Endometrial microvascular endothelial cells (primary cell): ENCODE data around the gene FOLR2. TPM values are rescaled to one million over a fixed set of nuclear protein-coding genes. Genes with fewer than 3 reads are reported as not detected.
"Not testable (repeated sequence)": the region's sequence is repeated elsewhere in the genome, so short reads cannot be mapped to it uniquely, and the experiment has no call there.

ENCODE experiments used
- in situ Hi-C: cut with HindIII; loops from 2 replicates; pipeline ENCODE4 v1.10.0; 2017; ENCODE audit warnings: low sequenced_read_pairs, low pct_unique_long_range_greater_than_20kb; ENCODE audit errors: inconsistent ontology term
- total RNA-seq: library from RNA; depleted of rRNA; stranded (reverse); fragments of >200 nt; gene quantifications from one replicate; pipeline ENCODE4 v1.2.3, GENCODE V29; 2015; ENCODE audit errors: inconsistent ontology term

FOLR2 gene
- total RNA-seq, 1 donor from 2014 or later: not detected

DNA sequence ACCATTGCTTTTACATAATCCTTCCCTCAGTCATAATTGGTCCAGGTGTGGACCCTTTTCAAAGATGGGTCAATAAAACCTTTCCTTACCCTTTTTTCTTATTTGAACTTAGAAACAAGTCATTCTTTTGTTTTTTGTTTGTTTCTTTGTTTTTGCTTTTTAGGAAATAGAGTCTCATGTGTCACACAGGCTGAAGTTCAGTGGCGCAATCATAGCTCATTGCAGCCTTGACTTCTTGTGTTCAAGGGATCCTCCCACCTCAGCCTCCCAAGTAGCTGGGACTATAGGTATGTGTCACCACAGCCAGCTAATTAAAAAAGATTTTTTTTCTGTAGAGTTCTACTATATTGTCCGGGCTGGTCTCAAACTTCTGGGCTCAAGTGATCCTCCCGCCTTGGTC lies 36.8 kb downstream of the FOLR2 start:
- in situ Hi-C loops: no loop called here

GRCh38 chr11:72254299-72254993 lies 37.9 kb downstream of the FOLR2 start:
- in situ Hi-C loops: no loop called here

GRCh38 chr11:72257570-72257969 lies 41.0 kb downstream of the FOLR2 start:
- in situ Hi-C loops: no loop called here

GRCh38 chr11:72259490-72259889 lies 42.9 kb downstream of the FOLR2 start:
- in situ Hi-C loops: no loop called here

DNA sequence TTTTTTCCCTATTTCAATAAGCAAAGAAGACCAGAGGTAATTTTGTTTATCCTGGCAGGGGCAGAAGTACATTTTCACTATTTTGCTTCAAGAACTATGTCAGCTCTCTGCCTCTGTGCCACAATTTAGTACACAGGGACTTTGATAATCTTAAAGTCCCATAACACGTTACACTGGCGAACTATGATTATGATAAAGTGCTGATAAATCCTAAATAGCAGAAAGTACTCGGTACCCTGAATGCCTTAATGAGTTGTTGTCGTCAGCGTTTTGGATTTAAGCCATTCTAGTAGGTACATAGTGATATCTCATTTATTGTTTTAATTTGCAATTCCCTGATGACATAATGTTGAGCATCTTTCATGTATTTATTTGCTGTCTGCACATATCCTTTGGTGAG lies 44.0 kb downstream of the FOLR2 start:
- in situ Hi-C loops: no loop called here

DNA sequence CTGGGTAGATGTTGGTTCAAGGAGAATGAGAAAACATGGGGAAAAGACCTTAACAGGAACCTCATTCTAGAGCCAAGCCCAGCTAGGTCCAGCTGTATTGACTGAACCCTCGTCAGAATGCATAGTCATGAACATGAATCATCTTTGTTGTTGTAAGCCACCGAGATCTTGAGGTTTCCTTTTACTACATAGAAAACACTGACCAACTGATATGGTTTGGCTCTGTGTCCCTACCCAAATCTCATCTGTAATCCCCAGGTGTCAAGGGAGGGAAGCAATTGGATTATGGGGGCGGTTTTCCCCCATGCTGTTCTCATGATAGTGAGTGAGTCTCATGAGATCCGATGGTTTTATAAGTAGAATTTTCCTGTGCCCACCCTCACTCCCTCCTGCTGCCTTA lies 46.8 kb downstream of the FOLR2 start:
- in situ Hi-C loops: no loop called here

GRCh38 chr11:72265951-72266350 lies 49.4 kb downstream of the FOLR2 start:
- in situ Hi-C loops: no loop called here

- in situ Hi-C loops: not testable (repeated sequence)
Measured at GRCh38 chr11:72266960-72267359, 50.4 kb downstream of the FOLR2 start.

GRCh38 chr11:72267956-72268617 lies 51.5 kb downstream of the FOLR2 start:
- in situ Hi-C loops: no loop called here

Other genes with a start within 250 kb of the FOLR2 start
- 8.8 TPM for gene IL18BP, start 217.9 kb upstream of the FOLR2 start, total RNA-seq
- 112 TPM for gene NUMA1, start 136.3 kb upstream of the FOLR2 start, total RNA-seq
- gene LRRC51, start 135.9 kb upstream of the FOLR2 start, total RNA-seq: 1.1 TPM
- 138 TPM for gene LAMTOR1, start 113.5 kb upstream of the FOLR2 start, total RNA-seq
- not detected for gene TOMT, start 110.9 kb upstream of the FOLR2 start, total RNA-seq
- 48.1 TPM for gene ANAPC15, start 104.1 kb upstream of the FOLR2 start, total RNA-seq
- not detected for gene FOLR3, start 81.1 kb upstream of the FOLR2 start, total RNA-seq
- not detected for gene FOLR1, start 24.7 kb upstream of the FOLR2 start, total RNA-seq
- 45.4 TPM for gene INPPL1, start 8.0 kb downstream of the FOLR2 start, total RNA-seq
- not detected for gene PHOX2A, start 27.4 kb downstream of the FOLR2 start, total RNA-seq
- 71.7 TPM for gene CLPB, start 217.7 kb downstream of the FOLR2 start, total RNA-seq